HepG2 (cell line): ENCODE measurements around the gene CREBZF. TPM values are rescaled to one million over a fixed set of nuclear protein-coding genes. Genes with fewer than 3 reads are reported as not detected.

Experiments used
- FOXM1 ChIP-seq: sonication (generic); formaldehyde crosslinking; IDR thresholded peaks from 2 replicates; pipeline ENCODE4 v1.5.0; 2020; ENCODE audit warnings: missing genetic modification reagents
- KAT7 ChIP-seq: IDR thresholded peaks from 2 replicates; pipeline ENCODE4 v1.6.1; 2018; ENCODE audit warnings: borderline replicate concordance, missing compliant biosample characterization
- KAT8 ChIP-seq: IDR thresholded peaks from 2 replicates; pipeline ENCODE4 v1.6.1; 2016; ENCODE audit warnings: missing genetic modification reagents, missing compliant biosample characterization
- SOX6 ChIP-seq, 2 experiments: fragments of 450-650 bp in 1 of 2; sonication (generic) in 1 of 2; formaldehyde crosslinking in 1 of 2; IDR thresholded peaks; 2 replicates each; pipeline versions ENCODE4 v1.4.0 to v1.6.1; 2017 to 2020; ENCODE audit warnings: antibody characterized with exemption in 1 of 2, mild to moderate bottlenecking in 1 of 2, missing genetic modification reagents in 1 of 2
- U2AF2 ChIP-seq: fragments of 200-400 bp; formaldehyde crosslinking; IDR thresholded peaks from 2 replicates; pipeline ENCODE4 v1.6.1; 2017; ENCODE audit warnings: low read depth, mild to moderate bottlenecking, low read length
- YEATS4 ChIP-seq: sonication (generic); formaldehyde crosslinking; IDR thresholded peaks from 2 replicates; pipeline ENCODE4 v1.4.0; 2020; ENCODE audit warnings: missing genetic modification reagents, borderline replicate concordance
- ZFP37 ChIP-seq: sonication (generic); formaldehyde crosslinking; IDR thresholded peaks from 2 replicates; pipeline ENCODE4 v1.4.0; 2020; ENCODE audit warnings: missing genetic modification reagents, borderline replicate concordance
- ZFY ChIP-seq: sonication (generic); formaldehyde crosslinking; IDR thresholded peaks from 2 replicates; pipeline ENCODE4 v1.4.0; 2020; ENCODE audit warnings: missing genetic modification reagents
- ZNF12 ChIP-seq: sonication (generic); formaldehyde crosslinking; IDR thresholded peaks from 2 replicates; pipeline ENCODE4 v1.5.0; 2020; ENCODE audit warnings: missing genetic modification reagents
- ZNF530 ChIP-seq: sonication (generic); formaldehyde crosslinking; IDR thresholded peaks from 2 replicates; pipeline ENCODE4 v1.5.0; 2020; ENCODE audit warnings: low read depth, mild to moderate bottlenecking, missing genetic modification reagents
- ZNF816 ChIP-seq: sonication (generic); formaldehyde crosslinking; IDR thresholded peaks from 2 replicates; pipeline ENCODE4 v1.8.0; 2022; ENCODE audit warnings: missing genetic modification reagents, mild to moderate bottlenecking, borderline replicate concordance
- ZSCAN9 ChIP-seq: IDR thresholded peaks from 2 replicates; pipeline ENCODE4 v1.6.1; 2016; ENCODE audit warnings: borderline replicate concordance
- polyA plus RNA-seq, 8 experiments: library from polyadenylated mRNA; depleted of rRNA in 3 of 8; stranded (reverse) in 7 of 8; unstranded in 1 of 8; fragments of >200 nt; fragmentation: Illumina TruSeq in 4 of 8; extraction: Trizol in 4 of 8; gene quantifications; 2 replicates each; pipeline versions ENCODE4 v1.2.1 to v1.2.3, GENCODE V29; 2011 to 2016; ENCODE audit warnings: low read depth in 4 of 8, missing spikeins in 1 of 8, mixed read lengths in 1 of 8; ENCODE audit not compliant: insufficient read depth in 1 of 8
- total RNA-seq, 5 experiments: library from RNA; depleted of rRNA; stranded (reverse); fragments of >200 nt; fragmentation: Illumina TruSeq; extraction: Trizol; gene quantifications; 2 replicates each; pipeline ENCODE4 v1.2.3, GENCODE V29; 2016; ENCODE audit warnings: low read depth in 1 of 5
- TF ChIP-seq, protein P1 (sequence below): sonication (generic); formaldehyde crosslinking; IDR thresholded peaks from 2 replicates; pipeline ENCODE4 v1.9.0; 2022; ENCODE audit warnings: low read depth, missing genetic modification reagents
- TF ChIP-seq, protein P2 (sequence below): sonication (generic); formaldehyde crosslinking; IDR thresholded peaks from 2 replicates; pipeline ENCODE4 v1.8.0; 2022; ENCODE audit warnings: low read depth, missing genetic modification reagents
- TF ChIP-seq, protein P3 (sequence below): fragments of 450-650 bp; IDR thresholded peaks from 2 replicates; pipeline ENCODE4 v1.6.1; 2017
- TF ChIP-seq, protein P4 (sequence below): sonication (generic); formaldehyde crosslinking; IDR thresholded peaks from 2 replicates; pipeline ENCODE4 v1.8.0; 2022; ENCODE audit warnings: mild to moderate bottlenecking, missing genetic modification reagents, moderate library complexity
- TF ChIP-seq, protein P5 (sequence below): sonication (generic); formaldehyde crosslinking; IDR thresholded peaks from 2 replicates; pipeline ENCODE4 v1.5.0; 2020; ENCODE audit warnings: mild to moderate bottlenecking, missing genetic modification reagents
- TF ChIP-seq, protein P6 (sequence below): conservative IDR thresholded peaks from 2 replicates; pipeline ENCODE4 v1.6.1; 2018; ENCODE audit warnings: missing genetic modification reagents

CREBZF gene
- total and polyA plus RNA-seq, 2 of the 13 experiments (the other 11 are each of a cell fraction or from before 2014, with no cell fraction given) = 30.6 to 43.1 TPM

DNA sequence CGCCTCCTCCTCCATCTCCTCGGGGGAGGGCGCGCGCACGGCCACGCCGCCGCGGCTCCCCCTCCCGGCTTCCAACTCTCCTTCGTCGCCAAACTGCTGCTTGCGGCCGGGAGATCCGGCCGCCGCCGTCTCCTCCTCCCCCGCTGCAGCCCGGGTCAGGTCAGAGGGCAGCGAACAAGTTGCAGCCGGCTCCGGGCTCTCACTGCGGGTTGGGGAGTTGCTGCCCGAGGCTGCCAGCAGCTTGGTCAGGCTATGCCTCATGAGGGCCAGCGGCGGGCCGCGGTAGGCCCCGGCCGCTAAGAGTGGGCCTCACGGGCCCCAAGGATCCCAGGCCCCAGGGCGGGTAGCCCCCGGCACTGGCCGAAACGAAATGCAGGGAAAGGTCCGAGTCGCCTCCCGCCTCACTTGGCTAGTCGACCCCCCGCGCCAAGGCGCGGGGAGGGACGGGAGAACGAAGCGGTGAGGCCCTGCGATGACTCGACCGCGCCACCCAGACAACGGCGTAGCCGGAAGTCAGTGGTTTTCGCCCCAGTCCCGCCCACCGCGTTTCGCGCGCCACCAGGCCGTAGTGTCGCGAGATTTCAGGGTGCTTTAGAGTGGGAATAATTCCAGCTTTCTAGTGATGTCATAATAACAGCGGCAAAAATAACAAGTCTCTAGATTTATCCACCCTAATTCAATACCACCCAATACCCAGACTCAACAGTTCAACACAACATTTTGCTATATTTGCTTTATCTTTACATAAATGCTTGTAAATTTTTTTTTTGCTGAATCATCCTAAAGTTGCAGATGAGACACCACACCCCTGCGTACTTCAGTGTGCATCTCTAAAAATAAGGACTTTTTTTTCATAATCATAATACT, at the start of gene CREBZF (continued):
- TF ChIP-seq, protein P1, sequence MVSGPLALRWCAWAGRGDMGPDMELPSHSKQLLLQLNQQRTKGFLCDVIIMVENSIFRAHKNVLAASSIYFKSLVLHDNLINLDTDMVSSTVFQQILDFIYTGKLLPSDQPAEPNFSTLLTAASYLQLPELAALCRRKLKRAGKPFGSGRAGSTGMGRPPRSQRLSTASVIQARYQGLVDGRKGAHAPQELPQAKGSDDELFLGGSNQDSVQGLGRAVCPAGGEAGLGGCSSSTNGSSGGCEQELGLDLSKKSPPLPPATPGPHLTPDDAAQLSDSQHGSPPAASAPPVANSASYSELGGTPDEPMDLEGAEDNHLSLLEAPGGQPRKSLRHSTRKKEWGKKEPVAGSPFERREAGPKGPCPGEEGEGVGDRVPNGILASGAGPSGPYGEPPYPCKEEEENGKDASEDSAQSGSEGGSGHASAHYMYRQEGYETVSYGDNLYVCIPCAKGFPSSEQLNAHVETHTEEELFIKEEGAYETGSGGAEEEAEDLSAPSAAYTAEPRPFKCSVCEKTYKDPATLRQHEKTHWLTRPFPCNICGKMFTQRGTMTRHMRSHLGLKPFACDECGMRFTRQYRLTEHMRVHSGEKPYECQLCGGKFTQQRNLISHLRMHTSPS (CRISPR knock-in tag) = no peak
- TF ChIP-seq ZSCAN9 (CRISPR knock-in tag) (0 out of 2 replicates have a peak, but pooled peaks have one; percentile 12), U2AF2 (no peak), ZFY (peak; percentile 100), SOX6 (IDR thresholded peaks at IDR 0.05) (no peak), SOX6 (CRISPR knock-in tag; IDR thresholded peaks at IDR 0.05) (no peak), YEATS4 (CRISPR knock-in tag) (peak; percentile 85; the same call in 1 of the 2 replicates), KAT7 (CRISPR knock-in tag) (no peak), ZFP37 (CRISPR knock-in tag) (no peak), FOXM1 (CRISPR knock-in tag) (no peak), ZNF12 (CRISPR knock-in tag) (peak; percentile 55; the same call in 1 of the 2 replicates), ZNF530 (CRISPR knock-in tag) (no peak), KAT8 (peak; percentile 89), ZNF816 (peak; percentile 88)
- TF ChIP-seq, protein P2, sequence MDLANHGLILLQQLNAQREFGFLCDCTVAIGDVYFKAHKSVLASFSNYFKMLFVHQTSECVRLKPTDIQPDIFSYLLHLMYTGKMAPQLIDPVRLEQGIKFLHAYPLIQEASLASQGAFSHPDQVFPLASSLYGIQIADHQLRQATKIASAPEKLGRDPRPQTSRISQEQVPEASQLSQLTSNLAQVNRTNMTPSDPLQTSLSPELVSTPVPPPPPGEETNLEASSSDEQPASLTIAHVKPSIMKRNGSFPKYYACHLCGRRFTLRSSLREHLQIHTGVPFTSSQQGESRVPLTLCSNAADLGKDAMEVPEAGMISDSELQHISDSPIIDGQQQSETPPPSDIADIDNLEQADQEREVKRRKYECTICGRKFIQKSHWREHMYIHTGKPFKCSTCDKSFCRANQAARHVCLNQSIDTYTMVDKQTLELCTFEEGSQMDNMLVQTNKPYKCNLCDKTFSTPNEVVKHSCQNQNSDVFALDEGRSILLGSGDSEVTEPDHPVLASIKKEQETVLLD = no peak
- TF ChIP-seq, protein P3, sequence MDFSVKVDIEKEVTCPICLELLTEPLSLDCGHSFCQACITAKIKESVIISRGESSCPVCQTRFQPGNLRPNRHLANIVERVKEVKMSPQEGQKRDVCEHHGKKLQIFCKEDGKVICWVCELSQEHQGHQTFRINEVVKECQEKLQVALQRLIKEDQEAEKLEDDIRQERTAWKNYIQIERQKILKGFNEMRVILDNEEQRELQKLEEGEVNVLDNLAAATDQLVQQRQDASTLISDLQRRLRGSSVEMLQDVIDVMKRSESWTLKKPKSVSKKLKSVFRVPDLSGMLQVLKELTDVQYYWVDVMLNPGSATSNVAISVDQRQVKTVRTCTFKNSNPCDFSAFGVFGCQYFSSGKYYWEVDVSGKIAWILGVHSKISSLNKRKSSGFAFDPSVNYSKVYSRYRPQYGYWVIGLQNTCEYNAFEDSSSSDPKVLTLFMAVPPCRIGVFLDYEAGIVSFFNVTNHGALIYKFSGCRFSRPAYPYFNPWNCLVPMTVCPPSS = no peak
- TF ChIP-seq, protein P4, sequence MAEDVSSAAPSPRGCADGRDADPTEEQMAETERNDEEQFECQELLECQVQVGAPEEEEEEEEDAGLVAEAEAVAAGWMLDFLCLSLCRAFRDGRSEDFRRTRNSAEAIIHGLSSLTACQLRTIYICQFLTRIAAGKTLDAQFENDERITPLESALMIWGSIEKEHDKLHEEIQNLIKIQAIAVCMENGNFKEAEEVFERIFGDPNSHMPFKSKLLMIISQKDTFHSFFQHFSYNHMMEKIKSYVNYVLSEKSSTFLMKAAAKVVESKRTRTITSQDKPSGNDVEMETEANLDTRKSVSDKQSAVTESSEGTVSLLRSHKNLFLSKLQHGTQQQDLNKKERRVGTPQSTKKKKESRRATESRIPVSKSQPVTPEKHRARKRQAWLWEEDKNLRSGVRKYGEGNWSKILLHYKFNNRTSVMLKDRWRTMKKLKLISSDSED (CRISPR knock-in tag) = no peak
- TF ChIP-seq, protein P5, sequence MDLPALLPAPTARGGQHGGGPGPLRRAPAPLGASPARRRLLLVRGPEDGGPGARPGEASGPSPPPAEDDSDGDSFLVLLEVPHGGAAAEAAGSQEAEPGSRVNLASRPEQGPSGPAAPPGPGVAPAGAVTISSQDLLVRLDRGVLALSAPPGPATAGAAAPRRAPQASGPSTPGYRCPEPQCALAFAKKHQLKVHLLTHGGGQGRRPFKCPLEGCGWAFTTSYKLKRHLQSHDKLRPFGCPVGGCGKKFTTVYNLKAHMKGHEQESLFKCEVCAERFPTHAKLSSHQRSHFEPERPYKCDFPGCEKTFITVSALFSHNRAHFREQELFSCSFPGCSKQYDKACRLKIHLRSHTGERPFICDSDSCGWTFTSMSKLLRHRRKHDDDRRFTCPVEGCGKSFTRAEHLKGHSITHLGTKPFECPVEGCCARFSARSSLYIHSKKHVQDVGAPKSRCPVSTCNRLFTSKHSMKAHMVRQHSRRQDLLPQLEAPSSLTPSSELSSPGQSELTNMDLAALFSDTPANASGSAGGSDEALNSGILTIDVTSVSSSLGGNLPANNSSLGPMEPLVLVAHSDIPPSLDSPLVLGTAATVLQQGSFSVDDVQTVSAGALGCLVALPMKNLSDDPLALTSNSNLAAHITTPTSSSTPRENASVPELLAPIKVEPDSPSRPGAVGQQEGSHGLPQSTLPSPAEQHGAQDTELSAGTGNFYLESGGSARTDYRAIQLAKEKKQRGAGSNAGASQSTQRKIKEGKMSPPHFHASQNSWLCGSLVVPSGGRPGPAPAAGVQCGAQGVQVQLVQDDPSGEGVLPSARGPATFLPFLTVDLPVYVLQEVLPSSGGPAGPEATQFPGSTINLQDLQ (CRISPR knock-in tag) = no peak
- TF ChIP-seq, protein P6, sequence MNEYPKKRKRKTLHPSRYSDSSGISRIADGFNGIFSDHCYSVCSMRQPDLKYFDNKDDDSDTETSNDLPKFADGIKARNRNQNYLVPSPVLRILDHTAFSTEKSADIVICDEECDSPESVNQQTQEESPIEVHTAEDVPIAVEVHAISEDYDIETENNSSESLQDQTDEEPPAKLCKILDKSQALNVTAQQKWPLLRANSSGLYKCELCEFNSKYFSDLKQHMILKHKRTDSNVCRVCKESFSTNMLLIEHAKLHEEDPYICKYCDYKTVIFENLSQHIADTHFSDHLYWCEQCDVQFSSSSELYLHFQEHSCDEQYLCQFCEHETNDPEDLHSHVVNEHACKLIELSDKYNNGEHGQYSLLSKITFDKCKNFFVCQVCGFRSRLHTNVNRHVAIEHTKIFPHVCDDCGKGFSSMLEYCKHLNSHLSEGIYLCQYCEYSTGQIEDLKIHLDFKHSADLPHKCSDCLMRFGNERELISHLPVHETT (CRISPR knock-in tag) = no peak
